ENCODE measurements around the gene RENBP.

DNA sequence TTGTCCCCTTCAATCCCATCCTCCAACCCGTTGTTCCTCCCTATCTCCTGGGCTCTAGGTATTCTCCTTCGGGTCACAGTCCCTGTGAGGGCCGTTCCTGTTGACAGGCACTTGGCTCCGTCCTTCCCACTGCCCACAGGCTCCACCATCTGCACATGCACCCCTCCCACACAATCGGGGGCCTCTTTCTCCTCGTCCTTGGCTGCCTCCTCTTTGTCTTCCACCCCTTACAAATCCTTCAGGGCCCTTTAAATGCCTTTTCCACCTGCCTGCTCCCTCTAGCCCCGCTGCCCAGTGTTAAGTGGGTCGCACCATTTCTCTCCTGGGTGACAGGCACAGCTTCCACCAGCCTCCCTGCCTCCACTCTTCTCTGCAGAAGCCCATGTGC is 42.7 kb downstream of the RENBP start:
- TF ChIP-seq, protein P1, sequence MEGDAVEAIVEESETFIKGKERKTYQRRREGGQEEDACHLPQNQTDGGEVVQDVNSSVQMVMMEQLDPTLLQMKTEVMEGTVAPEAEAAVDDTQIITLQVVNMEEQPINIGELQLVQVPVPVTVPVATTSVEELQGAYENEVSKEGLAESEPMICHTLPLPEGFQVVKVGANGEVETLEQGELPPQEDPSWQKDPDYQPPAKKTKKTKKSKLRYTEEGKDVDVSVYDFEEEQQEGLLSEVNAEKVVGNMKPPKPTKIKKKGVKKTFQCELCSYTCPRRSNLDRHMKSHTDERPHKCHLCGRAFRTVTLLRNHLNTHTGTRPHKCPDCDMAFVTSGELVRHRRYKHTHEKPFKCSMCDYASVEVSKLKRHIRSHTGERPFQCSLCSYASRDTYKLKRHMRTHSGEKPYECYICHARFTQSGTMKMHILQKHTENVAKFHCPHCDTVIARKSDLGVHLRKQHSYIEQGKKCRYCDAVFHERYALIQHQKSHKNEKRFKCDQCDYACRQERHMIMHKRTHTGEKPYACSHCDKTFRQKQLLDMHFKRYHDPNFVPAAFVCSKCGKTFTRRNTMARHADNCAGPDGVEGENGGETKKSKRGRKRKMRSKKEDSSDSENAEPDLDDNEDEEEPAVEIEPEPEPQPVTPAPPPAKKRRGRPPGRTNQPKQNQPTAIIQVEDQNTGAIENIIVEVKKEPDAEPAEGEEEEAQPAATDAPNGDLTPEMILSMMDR (conservative IDR thresholded peaks at IDR 0.05; ENCODE audit: low read length), result no peak
- no peak for TF ChIP-seq EZH2phosphoT487 (IDR thresholded peaks at IDR 0.05; ENCODE audit: borderline replicate concordance, low read depth, low read length)
